Ascending aorta (tissue), 2 donors: ENCODE measurements around the gene TTC7B. TPM values are rescaled to one million over a fixed set of nuclear protein-coding genes. Genes with fewer than 3 reads are reported as not detected.

Experiments
- DNase-seq, 2 donors: peaks; one replicate each; pipeline ENCODE4 v3.0.0-alpha.2; 2019; ENCODE audit warnings: low spot score in 2 of 2
- H3K27ac ChIP-seq, 2 donors: fragments of 200-600 bp; sonication (generic); one replicate each; pipeline ENCODE4 v1.5.1; 2016 to 2017; ENCODE audit warnings: mild to moderate bottlenecking in 1 of 2
- H3K27me3 ChIP-seq: fragments of 200-600 bp; sonication (generic); one replicate; pipeline ENCODE4 v1.5.1; 2017
- H3K36me3 ChIP-seq, 2 donors: fragments of 200-600 bp; sonication (generic); one replicate each; pipeline ENCODE4 v1.5.1; 2016
- H3K4me1 ChIP-seq, 2 donors: fragments of 200-600 bp; sonication (generic); one replicate each; pipeline ENCODE4 v1.5.1; 2016 to 2017; ENCODE audit warnings: mild to moderate bottlenecking in 1 of 2
- H3K4me3 ChIP-seq, 2 donors: fragments of 200-600 bp; sonication (generic); one replicate each; pipeline ENCODE4 v1.5.1; 2016 to 2017; ENCODE audit warnings: mild to moderate bottlenecking in 1 of 2
- H3K9me3 ChIP-seq, 2 donors: fragments of 200-600 bp; sonication (generic); one replicate each; pipeline ENCODE4 v1.5.1; 2016
- intact Hi-C: fragments of 100-400 bp; cut with DNase I; formaldehyde crosslinking; loops from one replicate; pipeline ENCODE4 v1.15.1; 2023
- total RNA-seq: library from RNA; depleted of rRNA; stranded (reverse); fragments of >200 nt; gene quantifications from one replicate; pipeline ENCODE4 v1.1.0, GENCODE V29; 2016
- TF ChIP-seq, protein P1 (sequence below), 3 experiments: fragments of 200-600 bp in 2 of 3; fragments of 450-650 bp in 1 of 3; sonication (generic) in 2 of 3; IDR thresholded peaks; one replicate each; pipeline ENCODE4 v1.5.1; 2016 to 2019; ENCODE audit warnings: antibody characterized with exemption in 3 of 3, mild to moderate bottlenecking in 1 of 3, moderate library complexity in 1 of 3

TTC7B gene
- total RNA-seq, 1 donor from 2014 or later, result 18.5 TPM

DNA sequence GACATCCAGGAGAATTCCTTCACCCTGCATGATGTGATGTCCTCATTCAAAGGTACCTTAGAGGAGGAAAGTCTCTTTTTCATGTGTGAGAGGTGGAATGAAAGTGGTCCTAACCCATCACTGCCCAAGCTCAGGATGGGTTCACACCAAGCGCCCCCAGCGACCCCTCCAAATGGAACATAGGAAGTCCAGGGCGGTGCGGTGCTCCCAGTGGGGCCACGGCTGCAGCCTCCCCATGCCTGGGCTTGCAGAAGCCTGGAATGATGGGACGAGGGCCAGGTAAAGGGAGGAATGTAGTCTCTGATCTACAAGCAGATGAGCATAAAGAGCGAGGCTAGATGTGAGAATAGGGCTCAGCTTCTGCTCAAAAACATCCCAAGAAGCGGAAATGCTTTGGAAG lies 196.3 kb downstream of the TTC7B start:
- H3K4me1 ChIP-seq, result peaks cover 0 to 10% of the 10 kb centered on the region in 2 donors
- no peak overlapping the region for H3K4me3 ChIP-seq
- no peaks in the 10 kb centered on the region for H3K9me3 ChIP-seq
- TF ChIP-seq, protein P1, sequence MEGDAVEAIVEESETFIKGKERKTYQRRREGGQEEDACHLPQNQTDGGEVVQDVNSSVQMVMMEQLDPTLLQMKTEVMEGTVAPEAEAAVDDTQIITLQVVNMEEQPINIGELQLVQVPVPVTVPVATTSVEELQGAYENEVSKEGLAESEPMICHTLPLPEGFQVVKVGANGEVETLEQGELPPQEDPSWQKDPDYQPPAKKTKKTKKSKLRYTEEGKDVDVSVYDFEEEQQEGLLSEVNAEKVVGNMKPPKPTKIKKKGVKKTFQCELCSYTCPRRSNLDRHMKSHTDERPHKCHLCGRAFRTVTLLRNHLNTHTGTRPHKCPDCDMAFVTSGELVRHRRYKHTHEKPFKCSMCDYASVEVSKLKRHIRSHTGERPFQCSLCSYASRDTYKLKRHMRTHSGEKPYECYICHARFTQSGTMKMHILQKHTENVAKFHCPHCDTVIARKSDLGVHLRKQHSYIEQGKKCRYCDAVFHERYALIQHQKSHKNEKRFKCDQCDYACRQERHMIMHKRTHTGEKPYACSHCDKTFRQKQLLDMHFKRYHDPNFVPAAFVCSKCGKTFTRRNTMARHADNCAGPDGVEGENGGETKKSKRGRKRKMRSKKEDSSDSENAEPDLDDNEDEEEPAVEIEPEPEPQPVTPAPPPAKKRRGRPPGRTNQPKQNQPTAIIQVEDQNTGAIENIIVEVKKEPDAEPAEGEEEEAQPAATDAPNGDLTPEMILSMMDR (IDR thresholded peaks at IDR 0.05), result no peak
- intact Hi-C loops, result no loop called here
- H3K27me3 ChIP-seq, result no peaks in the 10 kb centered on the region
- DNase-seq, result peak in 1 of 2 donors; percentile 58
- no peak overlapping the region for H3K27ac ChIP-seq
- H3K36me3 ChIP-seq, result peaks cover 2 to 7% of the 10 kb centered on the region in 2 donors

DNA sequence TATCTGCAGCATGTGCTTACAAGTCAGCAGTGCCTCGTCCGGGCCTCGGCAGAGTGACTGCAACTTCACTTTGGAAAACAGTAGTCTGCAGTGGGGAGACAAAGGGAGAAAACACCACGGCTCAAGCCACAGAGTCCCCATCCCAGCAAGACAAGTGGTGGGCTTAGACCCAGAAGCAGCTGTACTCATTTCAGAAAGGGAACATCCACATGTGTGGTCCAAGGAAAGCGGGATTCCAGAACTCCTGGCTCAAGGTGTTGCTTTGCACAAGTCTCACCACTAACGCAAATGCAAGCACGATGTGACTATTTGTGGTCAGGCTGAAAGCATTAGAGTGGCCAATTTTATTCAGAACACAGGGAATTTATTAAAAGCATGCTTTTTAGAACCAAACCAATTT lies 198.3 kb downstream of the TTC7B start:
- Histone ChIP-seq H3K9me3 (no peaks in the 10 kb centered on the region), H3K4me1 (peaks cover 0 to 7% of the 10 kb centered on the region in 2 donors), H3K27ac (no peak overlapping the region), H3K36me3 (peaks cover 2 to 7% of the 10 kb centered on the region in 2 donors), H3K4me3 (no peak overlapping the region), H3K27me3 (no peaks in the 10 kb centered on the region)
- peak in 1 of 2 donors; percentile 37 for DNase-seq
- intact Hi-C loops, result no loop called here
- TF ChIP-seq, protein P1 (IDR thresholded peaks at IDR 0.05), result no peak

DNA sequence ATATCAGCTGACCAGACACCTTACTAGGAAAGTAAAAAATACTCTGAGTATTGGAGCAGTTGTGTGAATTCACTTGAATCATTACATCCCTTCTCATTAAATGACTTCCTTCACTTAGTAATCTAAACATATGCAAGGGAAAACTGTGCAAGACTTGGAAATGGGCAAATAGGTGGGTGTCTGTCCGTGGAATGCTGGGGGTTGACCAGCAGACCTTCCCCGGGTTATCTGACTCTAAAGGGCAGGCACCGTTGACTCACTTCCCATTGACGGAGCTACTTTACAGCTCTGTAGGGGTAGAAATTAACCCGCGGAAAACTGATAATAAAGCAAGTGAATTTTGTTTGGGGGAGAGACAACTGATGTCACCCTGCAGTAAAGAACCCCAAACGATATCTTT lies 199.3 kb downstream of the TTC7B start:
- intact Hi-C loops, result no loop called here
- TF ChIP-seq, protein P1 (IDR thresholded peaks at IDR 0.05), result no peak
- Histone ChIP-seq H3K36me3 (peaks cover 2 to 7% of the 10 kb centered on the region in 2 donors), H3K9me3 (no peaks in the 10 kb centered on the region), H3K4me1 (peaks cover 0 to 7% of the 10 kb centered on the region in 2 donors), H3K27me3 (no peaks in the 10 kb centered on the region), H3K27ac (no peak overlapping the region), H3K4me3 (no peak overlapping the region)
- no peak for DNase-seq

DNA sequence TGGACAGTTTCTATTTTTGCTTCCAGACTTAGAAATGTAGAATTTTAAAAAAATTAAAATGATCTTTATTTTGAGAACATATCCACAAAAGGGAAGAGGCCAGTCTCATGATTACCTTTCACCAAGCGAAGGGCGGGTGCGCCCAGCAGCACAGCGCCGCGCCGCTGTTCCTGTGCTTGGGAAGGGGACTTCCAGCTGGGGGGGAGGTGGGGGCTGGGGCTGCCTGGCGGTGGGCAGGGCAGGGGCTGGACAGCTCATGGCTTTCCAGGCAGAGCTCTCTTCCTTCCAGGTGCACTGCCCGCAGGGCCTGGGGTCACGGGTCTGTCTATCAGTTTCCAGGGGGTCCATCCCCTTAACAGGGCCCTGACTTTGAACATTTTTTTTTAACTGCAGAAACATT lies 199.9 kb downstream of the TTC7B start:
- Histone ChIP-seq H3K27me3 (no peaks in the 10 kb centered on the region), H3K9me3 (no peaks in the 10 kb centered on the region), H3K27ac (peak overlapping the region in 1 of 2 donors; percentile 49), H3K36me3 (peaks cover 2 to 7% of the 10 kb centered on the region in 2 donors), H3K4me3 (no peak overlapping the region), H3K4me1 (peaks cover 0 to 7% of the 10 kb centered on the region in 2 donors)
- peak in 1 of 2 donors; percentile 42 for DNase-seq
- intact Hi-C loops, result no loop called here
- TF ChIP-seq, protein P1 (IDR thresholded peaks at IDR 0.05), result no peak

DNA sequence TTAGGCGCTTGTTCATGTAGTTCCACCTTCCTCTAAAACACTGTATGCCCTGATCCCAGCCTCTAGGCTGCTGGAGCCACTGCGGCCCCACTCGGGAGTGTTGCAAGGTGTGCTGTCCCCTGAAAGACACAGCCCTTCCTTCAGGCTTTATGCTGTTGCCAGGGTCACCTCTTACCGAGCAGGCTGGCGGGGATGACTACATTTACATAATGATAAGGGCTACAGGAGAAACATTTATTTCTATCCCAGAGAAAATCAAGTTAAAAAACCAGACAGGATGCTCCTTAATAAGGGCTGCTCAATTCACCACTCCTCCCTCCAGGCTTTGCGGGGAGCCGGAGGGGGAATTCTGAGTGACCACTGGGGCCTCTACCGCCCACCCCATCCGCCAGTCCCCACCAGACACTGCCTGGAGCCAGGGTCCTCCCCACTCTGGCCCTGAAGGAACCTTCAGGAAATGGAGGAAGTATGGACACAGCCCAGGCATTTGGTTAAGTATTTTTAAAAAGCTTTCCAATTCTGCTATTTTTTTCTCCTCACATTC lies 200.6 kb downstream of the TTC7B start:
- no peak for DNase-seq
- peak overlapping the region; percentile 49 to 71 for H3K27ac ChIP-seq
- no peaks in the 10 kb centered on the region for H3K27me3 ChIP-seq
- peaks cover 0 to 7% of the 10 kb centered on the region in 2 donors for H3K4me1 ChIP-seq
- H3K9me3 ChIP-seq, result no peaks in the 10 kb centered on the region
- TF ChIP-seq, protein P1 (IDR thresholded peaks at IDR 0.05), result no peak
- H3K4me3 ChIP-seq, result no peak overlapping the region
- intact Hi-C loops, result no loop called here
- peaks cover 2 to 7% of the 10 kb centered on the region in 2 donors for H3K36me3 ChIP-seq
